C4-2B (cell line): ENCODE data around the gene ENC1.

ENCODE experiments used
- ZFX ChIP-seq: fragments of 450-650 bp; IDR thresholded peaks from 2 replicates; pipeline ENCODE4 v1.6.1; 2017
- TF ChIP-seq, protein P1 (sequence below): fragments of 450-650 bp; conservative IDR thresholded peaks from 2 replicates; pipeline ENCODE4 v1.5.1; 2017; ENCODE audit warnings: mild to moderate bottlenecking

GRCh38 chr5:74625742-74626241, 14.7 kb downstream of the ENC1 start:
- TF ChIP-seq, protein P1, sequence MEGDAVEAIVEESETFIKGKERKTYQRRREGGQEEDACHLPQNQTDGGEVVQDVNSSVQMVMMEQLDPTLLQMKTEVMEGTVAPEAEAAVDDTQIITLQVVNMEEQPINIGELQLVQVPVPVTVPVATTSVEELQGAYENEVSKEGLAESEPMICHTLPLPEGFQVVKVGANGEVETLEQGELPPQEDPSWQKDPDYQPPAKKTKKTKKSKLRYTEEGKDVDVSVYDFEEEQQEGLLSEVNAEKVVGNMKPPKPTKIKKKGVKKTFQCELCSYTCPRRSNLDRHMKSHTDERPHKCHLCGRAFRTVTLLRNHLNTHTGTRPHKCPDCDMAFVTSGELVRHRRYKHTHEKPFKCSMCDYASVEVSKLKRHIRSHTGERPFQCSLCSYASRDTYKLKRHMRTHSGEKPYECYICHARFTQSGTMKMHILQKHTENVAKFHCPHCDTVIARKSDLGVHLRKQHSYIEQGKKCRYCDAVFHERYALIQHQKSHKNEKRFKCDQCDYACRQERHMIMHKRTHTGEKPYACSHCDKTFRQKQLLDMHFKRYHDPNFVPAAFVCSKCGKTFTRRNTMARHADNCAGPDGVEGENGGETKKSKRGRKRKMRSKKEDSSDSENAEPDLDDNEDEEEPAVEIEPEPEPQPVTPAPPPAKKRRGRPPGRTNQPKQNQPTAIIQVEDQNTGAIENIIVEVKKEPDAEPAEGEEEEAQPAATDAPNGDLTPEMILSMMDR = no peak
- no peak for TF ChIP-seq ZFX
